HepG2 (cell line): ENCODE results near the gene BRPF1. TPM values are rescaled to one million over a fixed set of nuclear protein-coding genes. Genes with fewer than 3 reads are reported as not detected.

ENCODE experiments used
- ARNT2 ChIP-seq: sonication (generic); formaldehyde crosslinking; IDR thresholded peaks from 2 replicates; pipeline ENCODE4 v1.8.0; 2022; ENCODE audit warnings: mild to moderate bottlenecking, low read depth, missing genetic modification reagents, moderate library complexity
- ATF7 ChIP-seq, 2 experiments: fragments of 450-650 bp in 1 of 2; sonication (generic) in 1 of 2; formaldehyde crosslinking in 1 of 2; IDR thresholded peaks; 2 replicates each; pipeline versions ENCODE4 v1.4.0 to v1.6.1; 2016 to 2020; ENCODE audit warnings: antibody characterized with exemption in 1 of 2, mild to moderate bottlenecking in 1 of 2, missing genetic modification reagents in 1 of 2
- ATF7-NPFF ChIP-seq: sonication (generic); formaldehyde crosslinking; IDR thresholded peaks from 2 replicates; pipeline ENCODE4 v1.8.1; 2023; ENCODE audit warnings: mild to moderate bottlenecking, low read depth, missing genetic modification reagents, moderate library complexity
- ISX ChIP-seq: sonication (generic); formaldehyde crosslinking; conservative IDR thresholded peaks from 2 replicates; pipeline ENCODE4 v1.5.0; 2020; ENCODE audit warnings: missing genetic modification reagents
- KDM2A ChIP-seq: sonication (generic); formaldehyde crosslinking; IDR thresholded peaks from 2 replicates; pipeline ENCODE4 v1.4.0; 2020; ENCODE audit warnings: low read depth, missing genetic modification reagents, borderline replicate concordance
- MATR3 ChIP-seq: sonication (generic); formaldehyde crosslinking; IDR thresholded peaks from 2 replicates; pipeline ENCODE4 v1.4.0; 2020; ENCODE audit warnings: missing genetic modification reagents
- MTA1 ChIP-seq: sonication (generic); formaldehyde crosslinking; IDR thresholded peaks from 2 replicates; pipeline ENCODE4 v1.4.0; 2020; ENCODE audit warnings: missing genetic modification reagents, mild to moderate bottlenecking, borderline replicate concordance
- NR1H2 ChIP-seq: sonication (generic); formaldehyde crosslinking; IDR thresholded peaks from 2 replicates; pipeline ENCODE4 v1.8.1; 2022; ENCODE audit warnings: low read depth, missing genetic modification reagents, borderline replicate concordance
- SP140L ChIP-seq: sonication (generic); formaldehyde crosslinking; IDR thresholded peaks from 2 replicates; pipeline ENCODE4 v1.4.0; 2020; ENCODE audit warnings: missing genetic modification reagents, borderline replicate concordance
- TOPORS ChIP-seq: sonication (generic); formaldehyde crosslinking; IDR thresholded peaks from 2 replicates; pipeline ENCODE4 v1.8.0; 2023; ENCODE audit warnings: mild to moderate bottlenecking, missing genetic modification reagents
- ZNF556 ChIP-seq: sonication (generic); formaldehyde crosslinking; IDR thresholded peaks from 2 replicates; pipeline ENCODE4 v1.4.0; 2020; ENCODE audit warnings: mild to moderate bottlenecking, missing genetic modification reagents, borderline replicate concordance
- ZNF792 ChIP-seq: IDR thresholded peaks from 2 replicates; pipeline ENCODE4 v1.6.1; 2016
- ZNF83 ChIP-seq: sonication (generic); formaldehyde crosslinking; IDR thresholded peaks from 2 replicates; pipeline ENCODE4 v1.4.0; 2020; ENCODE audit warnings: missing genetic modification reagents, mild to moderate bottlenecking, borderline replicate concordance
- polyA plus RNA-seq, 8 experiments: library from polyadenylated mRNA; depleted of rRNA in 3 of 8; stranded (reverse) in 7 of 8; unstranded in 1 of 8; fragments of >200 nt; fragmentation: Illumina TruSeq in 4 of 8; extraction: Trizol in 4 of 8; gene quantifications; 2 replicates each; pipeline versions ENCODE4 v1.2.1 to v1.2.3, GENCODE V29; 2011 to 2016; ENCODE audit warnings: low read depth in 4 of 8, missing spikeins in 1 of 8, mixed read lengths in 1 of 8; ENCODE audit not compliant: insufficient read depth in 1 of 8
- total RNA-seq, 5 experiments: library from RNA; depleted of rRNA; stranded (reverse); fragments of >200 nt; fragmentation: Illumina TruSeq; extraction: Trizol; gene quantifications; 2 replicates each; pipeline ENCODE4 v1.2.3, GENCODE V29; 2016; ENCODE audit warnings: low read depth in 1 of 5
- TF ChIP-seq, protein P1 (sequence below): sonication (generic); formaldehyde crosslinking; IDR thresholded peaks from 2 replicates; pipeline ENCODE4 v1.8.0; 2022; ENCODE audit warnings: mild to moderate bottlenecking, missing genetic modification reagents
- TF ChIP-seq, protein P2 (sequence below): sonication (generic); formaldehyde crosslinking; IDR thresholded peaks from 2 replicates; pipeline ENCODE4 v1.8.0; 2022; ENCODE audit warnings: missing genetic modification reagents, mild to moderate bottlenecking, borderline replicate concordance
- TF ChIP-seq, protein P3 (sequence below): sonication (generic); formaldehyde crosslinking; IDR thresholded peaks from 2 replicates; pipeline ENCODE4 v1.4.0; 2020; ENCODE audit warnings: missing genetic modification reagents
- TF ChIP-seq, protein P4 (sequence below): sonication (generic); formaldehyde crosslinking; conservative IDR thresholded peaks from 2 replicates; pipeline ENCODE4 v1.4.0; 2020; ENCODE audit warnings: mild to moderate bottlenecking, missing genetic modification reagents, moderate library complexity
- TF ChIP-seq, protein P5 (sequence below): sonication (generic); formaldehyde crosslinking; IDR thresholded peaks from 2 replicates; pipeline ENCODE4 v1.5.0; 2020; ENCODE audit warnings: missing genetic modification reagents

BRPF1 gene
- total and polyA plus RNA-seq, 2 of the 13 experiments (the other 11 are each of a cell fraction or from before 2014, with no cell fraction given), result 7.3 to 10.0 TPM

DNA sequence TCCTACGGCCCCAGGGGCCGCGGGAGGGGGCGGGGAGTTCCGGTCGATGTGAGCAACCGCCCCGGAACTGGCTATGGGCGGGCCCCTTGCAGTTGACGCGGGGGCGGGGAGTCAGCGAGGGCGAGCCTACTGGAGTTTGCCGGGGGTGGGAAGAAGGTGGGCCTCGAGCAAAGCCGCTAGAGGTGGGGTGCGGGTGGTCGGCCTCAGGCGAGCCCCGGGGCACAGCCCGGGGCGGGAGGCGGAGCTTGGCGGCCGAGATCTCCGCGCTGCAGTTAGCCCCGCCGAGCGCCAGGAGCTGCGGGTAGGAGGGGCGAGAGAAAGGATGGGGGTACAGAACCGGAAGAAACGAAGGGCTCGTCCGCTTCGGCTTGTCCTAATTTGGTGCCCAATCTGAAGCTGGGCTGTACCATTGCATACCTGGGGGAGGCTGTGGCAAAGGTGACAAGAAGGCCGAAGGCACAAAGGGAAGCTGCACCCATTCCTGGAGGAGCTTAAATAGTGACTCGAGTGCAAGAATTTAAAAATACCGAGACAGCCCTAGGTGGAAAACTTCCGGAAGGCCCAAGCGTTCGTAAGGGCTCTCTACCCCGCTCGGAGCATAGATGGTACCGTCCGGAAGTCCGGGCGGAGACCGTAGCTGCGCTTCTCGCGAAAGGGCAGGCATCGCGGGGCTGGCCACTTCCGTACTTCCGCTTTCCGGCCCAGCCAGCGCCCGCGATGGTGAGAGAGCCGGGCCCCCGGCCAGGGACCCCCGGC is 61.0 kb downstream of the BRPF1 start, which contains the start of the genes ARPC4 and TADA3 (continued):
- TF ChIP-seq, protein P1, sequence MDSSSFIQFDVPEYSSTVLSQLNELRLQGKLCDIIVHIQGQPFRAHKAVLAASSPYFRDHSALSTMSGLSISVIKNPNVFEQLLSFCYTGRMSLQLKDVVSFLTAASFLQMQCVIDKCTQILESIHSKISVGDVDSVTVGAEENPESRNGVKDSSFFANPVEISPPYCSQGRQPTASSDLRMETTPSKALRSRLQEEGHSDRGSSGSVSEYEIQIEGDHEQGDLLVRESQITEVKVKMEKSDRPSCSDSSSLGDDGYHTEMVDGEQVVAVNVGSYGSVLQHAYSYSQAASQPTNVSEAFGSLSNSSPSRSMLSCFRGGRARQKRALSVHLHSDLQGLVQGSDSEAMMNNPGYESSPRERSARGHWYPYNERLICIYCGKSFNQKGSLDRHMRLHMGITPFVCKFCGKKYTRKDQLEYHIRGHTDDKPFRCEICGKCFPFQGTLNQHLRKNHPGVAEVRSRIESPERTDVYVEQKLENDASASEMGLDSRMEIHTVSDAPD (CRISPR knock-in tag), result 0 out of 2 replicates have a peak, but pooled peaks have one; percentile 51
- TF ChIP-seq TOPORS (CRISPR knock-in tag) (no peak), ATF7 (IDR thresholded peaks at IDR 0.05) (peak; percentile 85), ATF7 (CRISPR knock-in tag; IDR thresholded peaks at IDR 0.05) (no peak), ZNF83 (CRISPR knock-in tag) (no peak), MATR3 (CRISPR knock-in tag) (no peak), ISX (no peak), ARNT2 (peak; percentile 77; the same call in 1 of the 2 replicates), SP140L (no peak), MTA1 (0 out of 2 replicates have a peak, but pooled peaks have one; percentile 7), ZNF792 (CRISPR knock-in tag) (no peak), ZNF556 (CRISPR knock-in tag) (peak; percentile 67; the same call in 1 of the 2 replicates), KDM2A (peak; percentile 54; the same call in 1 of the 2 replicates), NR1H2 (no peak), ATF7-NPFF (CRISPR knock-in tag) (0 out of 2 replicates have a peak, but pooled peaks have one; percentile 18)
- TF ChIP-seq, protein P2, sequence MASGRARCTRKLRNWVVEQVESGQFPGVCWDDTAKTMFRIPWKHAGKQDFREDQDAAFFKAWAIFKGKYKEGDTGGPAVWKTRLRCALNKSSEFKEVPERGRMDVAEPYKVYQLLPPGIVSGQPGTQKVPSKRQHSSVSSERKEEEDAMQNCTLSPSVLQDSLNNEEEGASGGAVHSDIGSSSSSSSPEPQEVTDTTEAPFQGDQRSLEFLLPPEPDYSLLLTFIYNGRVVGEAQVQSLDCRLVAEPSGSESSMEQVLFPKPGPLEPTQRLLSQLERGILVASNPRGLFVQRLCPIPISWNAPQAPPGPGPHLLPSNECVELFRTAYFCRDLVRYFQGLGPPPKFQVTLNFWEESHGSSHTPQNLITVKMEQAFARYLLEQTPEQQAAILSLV, result no peak
- TF ChIP-seq, protein P3, sequence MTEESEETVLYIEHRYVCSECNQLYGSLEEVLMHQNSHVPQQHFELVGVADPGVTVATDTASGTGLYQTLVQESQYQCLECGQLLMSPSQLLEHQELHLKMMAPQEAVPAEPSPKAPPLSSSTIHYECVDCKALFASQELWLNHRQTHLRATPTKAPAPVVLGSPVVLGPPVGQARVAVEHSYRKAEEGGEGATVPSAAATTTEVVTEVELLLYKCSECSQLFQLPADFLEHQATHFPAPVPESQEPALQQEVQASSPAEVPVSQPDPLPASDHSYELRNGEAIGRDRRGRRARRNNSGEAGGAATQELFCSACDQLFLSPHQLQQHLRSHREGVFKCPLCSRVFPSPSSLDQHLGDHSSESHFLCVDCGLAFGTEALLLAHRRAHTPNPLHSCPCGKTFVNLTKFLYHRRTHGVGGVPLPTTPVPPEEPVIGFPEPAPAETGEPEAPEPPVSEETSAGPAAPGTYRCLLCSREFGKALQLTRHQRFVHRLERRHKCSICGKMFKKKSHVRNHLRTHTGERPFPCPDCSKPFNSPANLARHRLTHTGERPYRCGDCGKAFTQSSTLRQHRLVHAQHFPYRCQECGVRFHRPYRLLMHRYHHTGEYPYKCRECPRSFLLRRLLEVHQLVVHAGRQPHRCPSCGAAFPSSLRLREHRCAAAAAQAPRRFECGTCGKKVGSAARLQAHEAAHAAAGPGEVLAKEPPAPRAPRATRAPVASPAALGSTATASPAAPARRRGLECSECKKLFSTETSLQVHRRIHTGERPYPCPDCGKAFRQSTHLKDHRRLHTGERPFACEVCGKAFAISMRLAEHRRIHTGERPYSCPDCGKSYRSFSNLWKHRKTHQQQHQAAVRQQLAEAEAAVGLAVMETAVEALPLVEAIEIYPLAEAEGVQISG, result peak; percentile 74
- TF ChIP-seq, protein P4, sequence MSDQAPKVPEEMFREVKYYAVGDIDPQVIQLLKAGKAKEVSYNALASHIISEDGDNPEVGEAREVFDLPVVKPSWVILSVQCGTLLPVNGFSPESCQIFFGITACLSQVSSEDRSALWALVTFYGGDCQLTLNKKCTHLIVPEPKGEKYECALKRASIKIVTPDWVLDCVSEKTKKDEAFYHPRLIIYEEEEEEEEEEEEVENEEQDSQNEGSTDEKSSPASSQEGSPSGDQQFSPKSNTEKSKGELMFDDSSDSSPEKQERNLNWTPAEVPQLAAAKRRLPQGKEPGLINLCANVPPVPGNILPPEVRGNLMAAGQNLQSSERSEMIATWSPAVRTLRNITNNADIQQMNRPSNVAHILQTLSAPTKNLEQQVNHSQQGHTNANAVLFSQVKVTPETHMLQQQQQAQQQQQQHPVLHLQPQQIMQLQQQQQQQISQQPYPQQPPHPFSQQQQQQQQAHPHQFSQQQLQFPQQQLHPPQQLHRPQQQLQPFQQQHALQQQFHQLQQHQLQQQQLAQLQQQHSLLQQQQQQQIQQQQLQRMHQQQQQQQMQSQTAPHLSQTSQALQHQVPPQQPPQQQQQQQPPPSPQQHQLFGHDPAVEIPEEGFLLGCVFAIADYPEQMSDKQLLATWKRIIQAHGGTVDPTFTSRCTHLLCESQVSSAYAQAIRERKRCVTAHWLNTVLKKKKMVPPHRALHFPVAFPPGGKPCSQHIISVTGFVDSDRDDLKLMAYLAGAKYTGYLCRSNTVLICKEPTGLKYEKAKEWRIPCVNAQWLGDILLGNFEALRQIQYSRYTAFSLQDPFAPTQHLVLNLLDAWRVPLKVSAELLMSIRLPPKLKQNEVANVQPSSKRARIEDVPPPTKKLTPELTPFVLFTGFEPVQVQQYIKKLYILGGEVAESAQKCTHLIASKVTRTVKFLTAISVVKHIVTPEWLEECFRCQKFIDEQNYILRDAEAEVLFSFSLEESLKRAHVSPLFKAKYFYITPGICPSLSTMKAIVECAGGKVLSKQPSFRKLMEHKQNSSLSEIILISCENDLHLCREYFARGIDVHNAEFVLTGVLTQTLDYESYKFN, result peak; percentile 73
- TF ChIP-seq, protein P5, sequence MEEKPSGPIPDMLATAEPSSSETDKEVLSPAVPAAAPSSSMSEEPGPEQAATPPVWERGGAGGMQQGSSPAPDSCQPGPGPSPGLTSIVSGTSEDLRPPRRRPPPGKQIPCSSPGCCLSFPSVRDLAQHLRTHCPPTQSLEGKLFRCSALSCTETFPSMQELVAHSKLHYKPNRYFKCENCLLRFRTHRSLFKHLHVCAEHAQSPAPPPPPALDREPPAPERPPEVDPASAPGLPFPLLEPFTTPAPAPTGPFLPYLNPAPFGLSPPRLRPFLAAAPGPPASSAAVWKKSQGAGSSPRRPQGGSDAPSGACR (CRISPR knock-in tag), result peak; percentile 90
